ENCODE data around the gene PRDM16. TPM values are rescaled to one million over a fixed set of nuclear protein-coding genes. Genes with fewer than 3 reads are reported as not detected.

PRDM16 gene
- total RNA-seq, 1 donor from 2014 or later = 0.79 TPM

GRCh38 chr1:3423245-3423829 lies 354.3 kb downstream of the PRDM16 start:
- TF ChIP-seq CTCF (IDR thresholded peaks at IDR 0.05; ENCODE audit: insufficient read depth, low read length, severe bottlenecking) = no peak
- Histone ChIP-seq H3K27me3 (ENCODE audit: control insufficient read depth, insufficient read depth, low read length) (no peaks in the 10 kb centered on the region), H3K4me3 (ENCODE audit: low read depth, low read length) (no peak overlapping the region), H3K36me3 (ENCODE audit: control insufficient read depth, insufficient read depth, low read length) (no peaks in the 10 kb centered on the region)
- DNase-seq (ENCODE audit: low read depth) (no peak), FAIRE-seq (no peak)

- DNase-seq (ENCODE audit: low read depth) (no peak), FAIRE-seq (no peak)
- H3K4me3 ChIP-seq (ENCODE audit: low read depth, low read length) = no peak overlapping the region
- no peaks in the 10 kb centered on the region for H3K36me3 ChIP-seq (ENCODE audit: control insufficient read depth, insufficient read depth, low read length)
- H3K27me3 ChIP-seq (ENCODE audit: control insufficient read depth, insufficient read depth, low read length) = no peaks in the 10 kb centered on the region
- TF ChIP-seq CTCF (IDR thresholded peaks at IDR 0.05; ENCODE audit: insufficient read depth, low read length, severe bottlenecking) = no peak
Measured at GRCh38 chr1:3423896-3424611, 355.1 kb downstream of the PRDM16 start.

DNA sequence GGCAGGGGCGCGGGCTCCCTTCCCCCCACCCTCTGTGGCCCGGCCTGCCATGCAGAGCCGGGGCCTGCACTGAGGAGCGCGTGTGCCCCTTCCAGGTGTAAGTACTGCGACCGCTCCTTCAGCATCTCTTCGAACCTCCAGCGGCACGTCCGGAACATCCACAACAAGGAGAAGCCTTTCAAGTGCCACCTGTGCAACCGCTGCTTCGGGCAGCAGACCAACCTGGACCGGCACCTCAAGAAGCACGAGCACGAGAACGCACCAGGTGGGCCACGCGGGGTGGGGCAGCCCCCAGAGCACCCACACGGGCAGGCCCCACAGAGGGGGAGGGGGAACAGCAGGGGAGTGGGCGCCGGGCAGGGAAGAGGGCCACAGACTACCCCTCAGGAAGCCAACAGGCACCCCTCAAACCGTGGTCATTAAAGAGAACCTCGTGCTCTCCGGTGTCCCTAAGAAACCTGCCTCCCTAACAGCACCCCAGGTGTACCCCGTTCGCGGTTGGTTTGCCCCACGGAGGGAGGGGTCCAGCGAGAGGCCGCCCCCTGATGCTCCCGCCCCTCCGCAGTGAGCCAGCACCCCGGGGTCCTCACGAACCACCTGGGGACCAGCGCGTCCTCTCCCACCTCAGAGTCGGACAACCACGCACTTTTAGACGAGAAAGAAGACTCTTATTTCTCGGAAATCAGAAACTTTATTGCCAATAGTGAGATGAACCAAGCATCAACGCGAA lies 356.6 kb downstream of the PRDM16 start:
- Histone ChIP-seq H3K27me3 (ENCODE audit: control insufficient read depth, insufficient read depth, low read length) (no peaks in the 10 kb centered on the region), H3K4me3 (ENCODE audit: low read depth, low read length) (no peak overlapping the region), H3K36me3 (ENCODE audit: control insufficient read depth, insufficient read depth, low read length) (no peaks in the 10 kb centered on the region)
- no peak for DNase-seq (ENCODE audit: low read depth)
- FAIRE-seq = no peak
- no peak for TF ChIP-seq CTCF (IDR thresholded peaks at IDR 0.05; ENCODE audit: insufficient read depth, low read length, severe bottlenecking)

- H3K4me3 ChIP-seq (ENCODE audit: low read depth, low read length) = no peak overlapping the region
- H3K27me3 ChIP-seq (ENCODE audit: control insufficient read depth, insufficient read depth, low read length) = no peaks in the 10 kb centered on the region
- DNase-seq (ENCODE audit: low read depth) (no peak), FAIRE-seq (peak; percentile 43)
- no peak for TF ChIP-seq CTCF (IDR thresholded peaks at IDR 0.05; ENCODE audit: insufficient read depth, low read length, severe bottlenecking)
- no peaks in the 10 kb centered on the region for H3K36me3 ChIP-seq (ENCODE audit: control insufficient read depth, insufficient read depth, low read length)
Measured at GRCh38 chr1:3426956-3427535, 358.0 kb downstream of the PRDM16 start.

DNA sequence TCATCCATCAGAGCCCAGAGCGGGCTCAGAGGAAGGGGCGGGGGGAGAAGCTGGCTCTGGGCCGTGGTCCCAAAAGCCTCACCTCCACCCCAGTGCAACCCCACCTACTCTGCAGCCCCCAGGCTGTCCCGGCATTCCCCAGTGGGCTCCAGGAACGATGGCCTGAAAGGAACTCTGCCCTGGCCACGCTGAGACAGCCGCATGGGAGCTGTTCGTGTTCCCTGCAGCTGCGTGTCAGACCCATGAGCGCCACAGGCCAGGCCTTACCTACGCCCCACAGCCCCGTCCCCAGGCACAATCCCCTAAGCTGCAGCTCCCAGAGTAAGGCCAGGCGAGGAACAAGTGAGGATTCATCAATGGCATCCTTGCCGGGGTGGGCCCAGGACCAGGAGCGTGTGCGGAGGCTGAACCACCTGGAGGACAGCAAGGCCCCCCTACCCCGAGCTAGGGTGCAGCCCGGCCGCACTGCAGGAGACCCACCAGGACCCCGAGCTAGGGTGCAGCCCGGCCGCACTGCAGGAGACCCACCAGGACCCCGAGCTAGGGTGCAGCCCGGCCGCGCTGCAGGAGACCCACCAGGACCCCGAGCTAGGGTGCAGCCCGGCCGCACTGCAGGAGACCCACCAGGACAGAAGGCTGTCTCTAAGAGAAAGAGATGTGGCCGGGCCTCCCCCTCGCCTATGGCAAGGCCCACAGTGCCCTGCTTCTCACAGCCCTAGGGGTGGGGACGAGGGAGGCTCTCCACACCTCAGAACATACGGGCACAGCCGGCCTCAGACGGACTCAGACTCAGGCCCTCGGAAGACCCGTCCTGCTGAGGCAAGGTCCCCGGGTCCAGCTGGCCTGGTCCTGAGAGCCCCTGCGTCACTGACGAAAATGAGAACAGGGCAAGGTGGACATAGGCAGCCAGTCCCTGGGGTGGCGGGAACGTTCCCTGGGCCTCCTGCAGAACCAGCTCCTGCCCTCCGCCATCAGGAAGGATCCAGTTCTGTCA lies 359.0 kb downstream of the PRDM16 start:
- no peak for FAIRE-seq
- H3K27me3 ChIP-seq (ENCODE audit: control insufficient read depth, insufficient read depth, low read length) = no peaks in the 10 kb centered on the region
- no peak for DNase-seq (ENCODE audit: low read depth)
- H3K36me3 ChIP-seq (ENCODE audit: control insufficient read depth, insufficient read depth, low read length) = no peaks in the 10 kb centered on the region
- no peak for TF ChIP-seq CTCF (IDR thresholded peaks at IDR 0.05; ENCODE audit: insufficient read depth, low read length, severe bottlenecking)
- H3K4me3 ChIP-seq (ENCODE audit: low read depth, low read length) = no peak overlapping the region

Measured in bronchial epithelial cell (primary cell).